ENCODE measurements around the gene QKI.

The QKI gene

DNA sequence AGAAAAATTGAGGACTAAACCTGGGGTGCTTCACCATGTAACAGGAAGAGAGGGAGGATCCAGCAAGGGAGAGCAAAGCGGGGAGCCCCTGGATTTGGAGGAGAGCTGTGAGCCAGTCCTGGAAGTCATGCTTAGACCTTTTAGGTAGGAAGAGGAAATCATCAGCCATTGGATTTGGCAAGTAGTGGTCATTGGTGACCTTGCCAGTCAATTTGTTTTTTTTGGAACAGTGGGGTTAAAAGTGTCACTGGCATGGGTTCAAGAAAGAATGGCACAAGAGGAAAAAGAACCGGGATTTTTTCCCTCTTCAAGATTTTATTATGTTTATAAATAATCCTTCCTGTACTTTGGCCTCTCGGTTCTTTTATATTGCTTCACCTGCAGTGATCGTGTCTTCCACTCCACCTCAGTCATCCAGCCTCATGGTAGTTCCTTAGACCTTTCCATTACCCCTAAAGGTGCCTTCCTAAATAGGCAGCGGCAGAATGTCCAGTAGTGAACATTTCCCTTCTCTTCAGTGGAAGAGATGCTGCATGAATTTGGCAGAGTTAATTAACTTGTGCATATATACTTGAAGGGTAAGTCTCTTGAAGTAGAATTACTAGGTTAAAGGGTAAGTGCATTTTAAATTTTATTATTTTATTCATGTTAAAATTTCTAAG lies 124.7 kb downstream of the QKI start:
- DNase-seq: no peak

DNA sequence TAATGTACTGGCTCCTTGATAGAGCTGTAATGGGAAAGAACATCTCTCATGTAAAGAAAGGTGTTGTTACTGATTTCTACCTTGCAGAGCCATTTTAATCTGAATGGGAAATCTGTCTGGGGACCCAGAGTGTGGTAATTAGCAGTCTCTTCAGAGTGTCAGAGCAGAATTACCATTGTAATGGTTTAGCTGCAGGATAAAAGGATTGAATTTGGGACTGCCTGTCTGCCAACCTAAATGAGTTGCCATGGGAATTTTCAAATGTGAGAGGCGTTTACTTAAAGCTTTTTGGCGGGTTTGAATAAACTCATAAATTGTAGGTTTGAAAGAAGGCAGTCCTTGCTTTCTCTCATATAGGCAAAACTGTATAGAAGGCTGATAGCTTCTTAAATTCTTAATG lies 128.8 kb downstream of the QKI start:
- no peak for DNase-seq

DNA sequence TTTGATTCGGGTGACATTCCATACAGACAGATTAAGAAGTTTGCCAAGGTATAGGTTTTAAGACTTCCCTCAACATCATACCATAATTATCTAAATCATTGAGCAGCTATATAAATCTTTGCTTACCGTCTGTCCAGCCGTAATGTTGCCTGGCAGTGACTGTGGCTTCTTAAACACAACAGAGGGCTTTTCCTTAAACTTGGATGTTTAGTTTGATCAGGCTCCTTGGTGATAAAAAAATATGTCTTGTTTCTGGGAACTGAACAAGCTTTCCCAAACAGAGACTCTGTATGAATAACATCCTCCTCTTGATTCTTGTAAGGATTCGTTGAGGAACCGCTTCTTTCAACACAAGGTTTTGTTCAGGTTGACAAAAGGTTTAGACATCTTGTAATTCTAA lies 130.9 kb downstream of the QKI start:
- DNase-seq: no peak

DNA sequence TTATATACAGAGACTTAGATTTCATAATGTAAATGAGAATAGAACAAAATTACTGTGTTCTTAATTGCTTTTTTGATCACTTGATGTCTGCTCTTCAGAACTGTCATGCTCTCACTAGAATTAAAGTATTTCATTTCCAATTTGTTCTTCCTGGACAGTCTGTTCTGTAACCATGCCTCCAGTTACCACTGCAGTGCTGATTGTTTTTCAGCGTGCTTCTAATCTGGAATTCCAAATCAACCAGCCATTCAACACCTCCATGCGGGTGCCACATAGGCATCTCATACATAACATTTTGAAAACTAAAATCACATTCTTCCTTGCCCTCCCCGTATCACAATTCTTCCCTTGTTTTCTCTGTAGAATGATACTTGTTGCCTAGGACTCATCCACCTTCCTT lies 132.8 kb downstream of the QKI start:
- DNase-seq: no peak

DNA sequence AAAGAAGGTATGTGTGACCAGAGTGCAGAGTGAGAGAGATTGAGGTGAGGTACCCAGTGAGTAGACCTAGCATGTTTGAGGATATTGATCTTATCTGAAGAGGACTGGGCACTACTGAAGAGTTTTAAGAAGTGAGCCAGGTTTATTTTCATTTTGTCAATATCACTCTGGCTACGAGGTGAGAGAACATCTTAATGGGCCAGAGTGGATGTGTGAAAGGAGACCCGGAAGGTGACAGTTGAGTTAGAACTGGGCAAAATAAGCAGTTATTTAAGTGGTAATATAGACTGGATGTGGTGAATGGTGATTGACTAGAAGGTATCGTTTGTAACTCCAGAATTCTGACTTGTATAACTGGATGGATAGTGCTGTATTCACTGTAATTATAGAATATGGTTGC lies 134.1 kb downstream of the QKI start:
- no peak for DNase-seq

DNA sequence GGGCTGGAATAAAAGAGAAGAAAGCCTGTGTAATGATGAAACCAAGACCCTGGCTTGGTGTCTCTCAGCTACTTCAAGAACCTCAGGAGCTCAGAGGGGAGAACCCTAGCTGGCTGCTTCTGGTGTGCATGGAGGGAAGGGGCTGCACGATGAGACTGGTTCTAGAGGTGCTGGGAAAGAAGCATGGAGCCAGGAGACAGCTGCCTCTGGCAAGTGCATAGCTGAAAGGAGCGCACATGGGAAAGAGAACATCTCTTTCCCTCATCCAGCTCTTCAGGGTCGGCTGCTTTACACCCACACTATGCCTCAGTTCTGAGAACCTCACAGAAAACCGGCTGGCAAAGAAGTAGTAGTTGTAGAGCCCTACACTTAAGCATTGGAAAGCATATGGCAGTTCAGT lies 139.5 kb downstream of the QKI start:
- DNase-seq: no peak

DNA sequence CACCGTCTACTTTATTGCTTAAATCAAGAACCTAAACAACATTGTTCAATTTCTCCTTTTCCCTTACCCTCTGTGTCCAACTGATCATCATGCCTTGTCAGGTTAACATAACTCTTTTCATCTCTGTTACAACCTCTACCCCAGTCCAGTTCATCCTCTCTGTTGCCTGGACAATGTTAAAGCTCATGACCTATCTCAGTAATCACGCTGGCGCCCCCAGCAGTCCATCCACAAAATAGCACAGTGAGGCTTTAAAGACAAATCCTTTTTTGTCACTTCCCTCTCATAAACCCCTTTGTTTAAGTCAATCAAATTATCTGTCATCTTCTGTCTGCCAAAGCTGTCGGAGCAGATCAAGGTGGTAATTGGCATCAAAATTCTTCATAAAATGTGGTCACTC lies 140.1 kb downstream of the QKI start:
- peak; percentile 49 for DNase-seq

DNA sequence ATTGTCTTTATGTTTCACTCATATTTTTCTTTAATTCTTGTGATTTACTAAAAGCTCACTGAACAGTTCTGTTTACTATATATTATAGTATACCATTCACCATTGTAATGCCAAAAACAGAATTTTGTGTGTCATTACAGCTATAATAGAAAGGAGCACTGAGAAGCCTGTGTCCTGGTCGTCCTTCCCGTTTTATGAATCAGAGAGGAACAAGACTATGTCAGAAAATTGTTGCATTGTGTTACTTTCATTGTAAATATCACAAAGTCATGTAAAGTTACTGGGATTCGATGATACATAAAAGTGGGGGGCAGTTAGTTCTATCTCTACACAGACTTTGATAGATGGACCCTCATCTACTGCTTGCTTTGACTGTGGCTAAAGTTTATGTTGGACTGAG lies 145.1 kb downstream of the QKI start:
- no peak for DNase-seq

DNA sequence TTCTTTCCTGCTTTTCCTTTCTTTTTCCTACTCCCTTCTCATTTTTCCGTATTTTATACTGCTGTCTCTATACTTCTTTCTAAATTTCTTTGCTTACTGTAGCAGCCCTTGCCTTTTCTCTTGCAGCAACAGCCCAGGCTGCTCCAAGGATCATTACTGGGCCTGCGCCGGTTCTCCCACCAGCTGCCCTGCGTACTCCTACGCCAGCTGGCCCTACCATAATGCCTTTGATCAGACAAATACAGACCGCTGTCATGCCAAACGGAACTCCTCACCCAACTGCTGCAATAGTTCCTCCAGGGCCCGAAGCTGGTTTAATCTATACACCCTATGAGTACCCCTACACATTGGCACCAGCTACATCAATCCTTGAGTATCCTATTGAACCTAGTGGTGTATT lies 148.8 kb downstream of the QKI start:
- DNase-seq: no peak

DNA sequence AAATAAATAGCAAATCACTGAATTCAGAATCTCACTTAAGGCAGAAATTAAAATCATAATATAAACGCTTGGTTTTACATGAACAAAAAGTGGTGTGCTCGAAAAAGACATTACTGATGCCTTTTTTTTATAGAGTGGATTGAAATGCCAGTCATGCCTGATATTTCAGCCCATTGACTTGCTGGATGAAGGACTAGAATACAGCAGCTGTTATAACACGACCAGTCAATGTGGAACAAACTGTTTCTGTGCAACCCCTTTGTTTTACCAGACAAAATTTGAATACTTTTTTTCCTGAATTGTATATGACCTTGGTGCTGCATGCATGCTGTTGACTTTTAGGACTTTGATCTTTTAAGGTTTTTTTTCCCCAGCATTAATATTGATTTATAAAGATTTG lies 150.0 kb downstream of the QKI start:
- DNase-seq: no peak

DNA sequence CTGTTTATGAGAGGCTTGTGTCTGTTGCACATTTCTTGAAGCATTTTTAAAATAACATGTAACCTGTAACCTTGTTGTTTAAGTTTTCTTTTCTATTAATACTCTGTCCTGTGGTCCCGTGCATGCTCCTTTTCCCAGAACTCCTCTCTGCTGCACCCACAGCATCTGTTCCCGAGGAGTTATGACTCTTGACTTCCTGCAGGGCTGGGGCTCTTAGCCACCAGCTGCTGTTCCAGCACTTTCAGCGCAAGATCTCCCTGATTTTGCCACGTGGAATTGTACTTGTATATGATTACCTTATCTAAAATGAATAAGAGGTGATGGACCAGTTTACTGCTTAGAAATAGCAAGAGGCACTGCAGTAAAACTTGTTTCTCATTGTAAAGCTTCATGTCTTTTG lies 150.6 kb downstream of the QKI start:
- no peak for DNase-seq

DNA sequence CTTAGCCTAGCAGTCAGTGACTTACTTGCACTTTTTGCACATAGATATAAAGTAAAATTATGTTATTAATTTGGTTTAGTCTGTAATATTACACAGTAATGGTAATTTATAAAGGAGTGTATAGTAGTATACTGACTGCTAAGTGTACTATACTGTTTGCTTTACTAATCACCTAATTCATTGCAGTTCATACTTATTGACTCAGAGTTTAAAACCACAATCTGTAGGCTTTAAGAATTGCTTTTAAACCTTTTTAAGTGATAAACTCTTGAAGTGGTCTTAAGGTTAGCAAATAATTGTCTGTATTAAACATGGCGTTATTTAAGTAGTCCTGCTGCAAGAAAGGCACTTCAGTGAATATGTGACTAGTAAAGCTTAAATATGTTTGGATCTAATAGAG lies 151.5 kb downstream of the QKI start:
- no peak for DNase-seq

DNA sequence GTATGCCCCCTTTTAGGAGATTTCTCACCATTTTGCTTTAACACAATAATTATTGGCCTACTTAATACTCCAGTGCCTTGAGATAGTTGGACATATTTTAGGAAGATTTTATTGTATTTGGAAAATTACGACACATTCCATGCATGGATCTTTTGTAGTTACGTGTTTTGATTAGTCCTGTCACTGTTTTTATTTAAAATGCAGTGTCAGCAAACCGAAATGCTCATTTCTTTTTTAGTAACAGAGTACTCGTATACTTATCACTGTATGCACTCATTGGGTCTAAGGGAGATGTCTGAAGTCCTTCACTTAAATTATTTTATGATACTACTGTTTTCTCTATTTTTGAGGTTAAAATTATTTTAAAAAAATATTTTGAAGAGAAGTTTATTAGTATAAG lies 153.8 kb downstream of the QKI start:
- DNase-seq: no peak

DNA sequence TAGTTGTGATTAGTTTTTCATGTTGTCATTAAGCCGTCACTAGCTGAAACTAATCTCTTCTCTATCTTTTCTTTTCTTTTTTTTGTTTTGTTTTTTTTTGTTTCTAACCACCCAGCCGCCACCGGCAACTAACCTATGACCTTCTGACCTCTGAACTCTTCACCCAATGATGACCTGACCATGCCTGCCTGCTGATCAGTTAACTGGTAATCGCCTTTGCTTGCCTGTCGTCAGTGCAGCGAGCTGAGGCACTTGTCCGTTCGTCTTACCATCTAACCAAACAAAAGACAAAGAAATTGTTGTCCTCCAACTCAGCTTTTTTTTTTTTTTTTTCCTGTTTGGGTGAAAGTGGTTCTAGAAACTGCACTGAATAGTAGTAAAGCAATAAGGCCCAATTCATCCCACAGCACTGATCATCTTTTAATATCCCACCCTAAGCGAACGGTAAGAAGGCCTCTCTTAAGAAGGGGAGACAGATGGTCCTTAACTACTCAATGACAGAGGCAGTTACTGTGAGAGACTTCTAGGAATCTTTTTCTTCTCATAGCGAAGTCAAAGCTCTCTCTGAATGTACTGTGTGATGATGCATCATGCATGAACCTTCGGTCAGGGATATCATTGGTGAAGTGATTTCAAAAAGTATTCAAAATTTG lies 156.2 kb downstream of the QKI start:
- no peak for DNase-seq

DNA sequence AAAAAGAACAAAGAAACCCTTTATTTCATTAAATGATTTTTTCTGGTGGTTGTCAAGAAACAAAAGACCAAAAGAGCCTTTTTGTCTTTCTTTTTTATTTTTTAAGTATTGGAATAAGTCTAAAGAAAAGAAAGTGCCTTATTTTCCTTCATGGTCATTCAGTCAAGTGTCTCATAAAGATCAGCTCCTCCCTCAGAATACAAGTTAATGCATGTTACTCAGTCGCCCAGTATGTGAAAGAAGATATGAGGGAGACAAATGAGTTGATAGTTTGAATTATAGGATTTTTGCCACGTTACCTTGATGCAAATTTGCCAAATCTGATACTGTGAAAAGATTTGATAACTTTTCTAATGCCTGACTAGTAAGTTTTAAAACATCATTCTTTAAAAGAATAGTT lies 157.2 kb downstream of the QKI start:
- no peak for DNase-seq

DNA sequence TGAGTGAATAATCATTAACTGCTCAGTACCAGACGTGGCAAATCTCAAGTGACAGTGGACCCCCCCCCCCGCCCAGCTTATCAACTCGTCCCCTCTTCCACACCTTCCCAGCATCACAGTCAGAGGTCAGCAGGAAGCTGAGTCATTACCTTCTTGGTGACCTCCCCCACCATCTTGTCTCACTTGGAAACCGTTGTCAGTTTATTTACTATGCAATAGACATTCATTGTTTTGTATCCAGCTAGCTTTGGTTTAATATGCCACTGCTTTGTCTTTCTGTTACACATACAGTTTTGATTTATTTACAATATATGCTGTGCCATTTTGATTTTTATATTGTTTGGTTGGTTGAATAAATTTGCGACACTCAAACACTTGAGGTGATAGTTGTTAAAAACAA lies 158.1 kb downstream of the QKI start:
- DNase-seq: no peak

DNA sequence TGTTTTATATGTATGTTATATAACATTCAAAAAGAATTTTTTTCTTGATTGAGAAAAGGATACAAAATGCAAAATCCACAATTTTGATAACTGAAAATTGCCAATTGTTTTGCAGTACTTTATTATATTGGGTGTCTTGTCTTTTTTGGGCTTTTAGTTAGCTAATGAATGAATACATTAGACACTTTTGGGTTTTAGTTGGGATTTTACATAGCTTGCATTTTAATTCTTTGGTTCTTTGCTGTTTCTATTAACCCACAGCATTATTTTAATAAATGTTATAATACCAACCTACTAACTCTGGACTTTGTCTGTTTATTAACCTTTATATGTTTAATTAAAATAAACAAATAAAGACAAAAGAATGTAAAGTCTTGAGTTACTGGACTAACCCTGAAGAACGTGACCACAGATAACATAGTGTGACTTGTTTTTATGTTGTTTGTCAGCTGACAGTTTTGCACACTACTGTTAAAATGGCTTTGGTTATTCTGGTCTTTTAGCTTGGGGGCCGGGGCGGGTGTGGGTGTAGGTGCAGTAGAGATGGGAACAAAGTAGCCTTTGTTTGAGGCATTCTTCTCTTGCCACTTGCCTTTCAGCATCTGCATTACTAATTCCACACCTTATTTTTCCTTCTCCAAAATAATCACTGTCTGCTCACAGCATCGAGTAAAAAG lies 159.1 kb downstream of the QKI start:
- DNase-seq: no peak

DNA sequence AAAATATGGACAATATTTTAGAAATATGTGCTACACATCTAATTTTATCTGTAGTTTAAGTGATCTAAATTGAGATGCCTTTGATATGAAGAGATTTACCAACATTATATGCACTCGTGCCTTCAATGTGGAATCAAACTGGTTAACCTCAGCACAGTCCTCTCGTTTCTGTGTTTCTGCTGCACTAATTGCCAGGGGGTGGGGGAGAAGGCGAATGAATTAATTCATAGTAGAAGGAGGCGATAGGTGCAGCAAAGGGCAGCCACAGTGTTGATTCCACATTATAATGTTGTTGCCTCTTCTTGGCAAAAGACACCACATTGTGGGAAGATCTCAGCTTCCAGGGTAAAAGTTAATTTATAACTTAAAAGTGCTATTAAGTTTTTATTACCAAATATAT lies 161.6 kb downstream of the QKI start:
- DNase-seq: no peak

DNA sequence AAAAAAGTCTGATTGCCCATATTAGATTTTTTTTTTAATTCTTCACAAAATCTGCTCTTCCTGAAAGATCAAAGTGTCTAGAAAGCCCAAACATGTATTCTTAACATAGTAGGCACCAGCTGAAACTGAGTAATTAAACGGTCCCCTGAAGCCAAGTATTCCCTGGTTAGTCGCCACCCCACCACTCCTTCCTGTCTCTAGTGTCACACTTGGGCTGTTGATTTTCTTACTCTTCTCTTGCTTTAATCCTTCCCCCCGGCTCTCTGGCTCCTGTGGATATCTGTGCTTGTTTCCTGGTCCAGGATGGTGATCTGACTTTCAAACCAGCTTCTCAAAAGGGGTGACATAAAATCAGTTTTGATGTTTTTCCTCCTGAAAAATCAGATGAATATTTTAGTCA lies 162.9 kb downstream of the QKI start:
- no peak for DNase-seq

DNA sequence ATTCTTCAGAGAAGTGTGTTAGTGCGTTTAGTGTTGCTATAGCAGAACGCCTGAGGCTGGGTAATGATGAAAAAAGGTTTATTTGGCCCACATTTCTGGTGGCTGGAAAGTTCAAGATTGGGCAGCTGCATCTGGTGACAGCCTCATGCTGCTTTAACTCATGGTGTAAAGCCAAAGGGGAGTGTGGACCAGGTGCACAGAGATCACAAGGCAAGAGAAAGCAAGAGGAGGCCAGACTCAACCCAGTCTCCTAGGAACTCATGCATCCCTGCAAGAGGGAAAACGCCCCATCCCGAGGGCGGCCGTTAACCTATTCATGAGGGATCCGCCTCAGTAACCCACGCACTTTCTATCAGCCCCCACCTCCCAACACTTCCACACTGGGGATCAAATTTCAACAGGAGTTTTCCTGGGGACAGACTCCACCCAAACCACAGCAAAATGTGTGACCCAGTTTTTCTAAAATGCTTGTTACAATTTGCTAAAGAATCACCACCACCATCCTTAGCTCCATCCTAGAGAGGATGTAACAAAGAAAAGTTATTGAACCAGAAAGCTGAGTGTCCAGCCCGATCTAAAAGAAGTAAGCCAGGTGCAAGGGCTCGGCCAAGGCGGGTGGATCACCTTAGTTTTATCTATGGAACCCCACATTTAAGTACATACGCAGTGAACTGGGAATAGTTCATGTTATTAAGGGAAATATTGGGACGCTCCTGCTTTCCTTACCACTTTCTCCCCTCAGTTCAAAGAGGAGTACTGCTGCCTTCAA lies 164.8 kb downstream of the QKI start:
- no peak for DNase-seq

DNA sequence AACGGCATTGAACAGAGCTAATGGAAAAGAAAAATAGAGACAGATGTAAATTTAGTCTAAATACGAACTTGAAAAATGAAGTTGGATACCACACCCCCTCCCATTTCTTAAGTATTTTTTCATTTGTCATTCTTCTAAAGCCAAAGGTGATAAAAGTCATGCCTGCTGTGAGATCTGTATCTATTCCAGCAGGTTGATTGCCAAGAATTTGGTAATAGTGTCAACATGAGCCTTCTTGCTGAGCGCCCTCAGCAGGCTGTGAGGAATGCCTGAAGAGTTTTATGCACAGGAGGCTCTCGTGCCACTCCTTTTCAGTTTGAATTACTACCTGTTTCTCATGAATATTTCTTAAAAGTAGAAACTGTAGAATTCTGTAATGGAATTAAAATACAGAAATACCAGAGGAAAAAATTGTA lies 165.4 kb downstream of the QKI start:
- DNase-seq: no peak

DNA sequence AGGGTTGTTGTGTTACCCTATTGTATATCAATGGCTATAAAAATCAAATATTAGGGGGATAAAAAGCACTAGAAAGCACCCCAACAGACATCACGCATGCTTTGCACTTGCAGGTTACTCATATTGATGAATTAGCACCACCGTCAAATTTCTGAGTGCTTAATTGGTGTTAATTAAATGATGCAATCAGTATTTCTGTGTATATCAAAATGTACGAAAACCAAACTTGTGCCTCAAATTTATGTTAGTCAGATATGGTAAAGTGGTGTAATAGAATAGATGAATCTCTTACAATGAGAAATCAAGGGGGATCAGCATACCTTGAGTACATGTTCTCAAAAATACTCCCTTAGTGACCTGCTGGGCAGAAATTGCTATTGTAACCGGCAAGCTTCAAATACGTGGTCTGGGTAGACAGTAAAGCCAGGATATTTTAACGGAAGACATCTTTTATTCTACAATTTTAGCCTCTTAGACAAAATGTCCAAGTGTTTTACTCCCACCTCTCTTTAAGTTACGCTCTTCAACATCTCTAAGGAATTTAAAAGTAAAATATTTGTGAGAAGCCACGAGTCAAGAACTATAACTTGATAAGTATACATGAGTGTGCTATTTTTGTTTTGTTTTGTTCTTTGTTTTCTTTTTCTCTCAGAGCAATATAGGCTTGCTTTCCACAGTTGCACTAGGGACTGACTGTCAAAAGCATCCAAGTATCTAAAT lies 166.0 kb downstream of the QKI start:
- DNase-seq: no peak

DNA sequence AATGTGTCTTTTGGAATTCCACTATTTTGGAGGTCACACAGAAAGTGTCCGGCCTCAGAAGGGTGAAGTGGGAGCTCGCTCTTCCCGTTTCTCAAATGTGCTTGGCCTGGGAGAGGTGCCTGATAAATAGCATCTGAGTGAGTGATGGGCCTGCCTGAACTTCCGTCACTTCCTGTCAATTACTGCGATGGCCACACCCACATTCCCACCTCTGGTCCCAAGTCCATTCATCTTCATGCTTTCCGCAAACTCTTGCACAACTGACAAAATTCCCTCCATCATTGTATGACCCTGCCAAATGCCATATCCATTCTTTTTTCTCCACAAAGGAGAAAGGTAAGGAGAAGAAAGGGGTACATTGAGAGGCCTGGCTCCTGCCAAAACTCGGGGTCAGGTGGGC lies 169.0 kb downstream of the QKI start:
- DNase-seq: no peak
